HG03064 (cell line): Measurements from ENCODE around the gene ACKR4.
A peak's percentile ranks its signal among the peaks of the same experiment; 100 is the strongest.
"Not testable (repeated sequence)": the region's sequence is repeated elsewhere in the genome, so short reads cannot be mapped to it uniquely, and the experiment has no call there.

Experiments
- ATAC-seq: cut with Tn5 transposase; IDR thresholded peaks from one replicate; pipeline ENCODE4 v1.9.1; 2021; ENCODE audit warnings: low read depth; ENCODE audit not compliant: unreplicated experiment

ACKR4 gene

DNA sequence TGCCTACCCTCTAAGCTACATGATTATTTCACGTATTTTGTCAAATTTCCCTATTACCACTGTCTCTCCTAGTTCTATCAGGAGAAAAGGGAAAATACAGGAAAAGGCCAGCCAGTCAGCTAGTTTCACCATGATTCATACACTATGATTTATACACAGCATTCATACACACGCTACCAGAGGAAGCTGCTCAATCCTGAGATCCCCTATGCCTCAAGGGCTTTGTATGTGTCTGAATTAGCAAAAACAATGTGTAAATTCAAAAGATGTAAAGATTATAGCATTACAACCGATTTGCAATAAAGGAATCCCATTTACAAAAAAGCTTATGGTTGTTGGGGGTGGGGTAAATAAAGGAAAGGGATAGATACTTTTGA, 3.1 kb upstream of the ACKR4 start:
- ATAC-seq, result no peak

DNA sequence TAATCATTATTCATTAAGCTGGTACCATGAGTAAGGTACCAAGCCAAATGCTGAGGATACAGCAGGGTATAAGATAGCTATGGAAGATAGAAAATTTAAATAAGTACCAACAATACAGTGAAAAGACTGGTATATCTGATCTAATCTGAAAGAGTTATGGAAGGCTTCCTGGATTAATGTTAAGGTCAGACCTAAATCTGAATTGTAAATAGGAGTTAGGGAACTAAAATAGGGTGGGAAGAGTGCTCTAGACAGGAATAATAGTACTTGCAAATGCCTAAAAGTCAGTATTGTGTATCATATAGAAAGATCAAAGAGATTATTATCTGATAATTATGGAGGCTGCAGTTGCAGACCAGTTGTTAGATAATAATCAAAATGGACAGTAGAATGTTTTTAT, 2.6 kb upstream of the ACKR4 start:
- no peak for ATAC-seq

DNA sequence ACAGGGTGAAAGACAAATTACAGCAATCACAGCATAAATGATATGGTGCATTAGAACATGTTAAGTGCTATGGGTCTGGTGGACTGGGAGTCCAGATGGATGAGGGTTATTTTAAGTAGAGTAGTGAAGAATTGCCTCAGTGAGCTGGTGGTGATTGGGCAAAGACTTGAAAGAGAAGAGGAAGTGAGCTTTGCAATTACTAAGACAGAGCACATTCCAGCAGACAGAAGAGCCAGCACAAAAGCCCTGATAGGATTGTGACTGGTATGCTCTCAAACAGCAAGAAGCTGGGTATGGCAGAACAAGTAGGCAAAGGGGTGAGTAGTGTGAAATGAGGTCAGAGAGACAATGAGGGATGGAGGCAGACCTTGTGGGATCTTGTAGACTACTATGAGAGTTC, 2.1 kb upstream of the ACKR4 start:
- ATAC-seq, result no peak

DNA sequence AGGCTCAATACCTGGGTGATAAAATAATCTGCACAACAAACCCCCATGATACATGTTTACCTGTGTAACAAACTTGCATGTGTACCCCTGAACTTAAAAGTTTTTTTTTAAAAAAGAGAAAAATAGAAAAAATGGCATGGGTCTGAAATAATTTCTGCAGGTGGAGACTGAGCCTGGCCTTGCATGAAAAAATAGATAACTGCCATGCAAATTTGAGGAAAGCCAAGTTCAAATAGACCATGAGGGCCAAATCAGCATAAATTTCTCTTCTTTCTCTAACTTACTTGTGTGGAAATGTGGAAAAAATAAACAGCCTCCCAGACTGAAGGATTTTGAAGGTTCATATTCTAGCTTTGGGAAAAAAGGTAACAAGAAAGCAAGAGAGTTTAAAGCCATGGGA, 744 bp upstream of the ACKR4 start:
- ATAC-seq, result no peak

DNA sequence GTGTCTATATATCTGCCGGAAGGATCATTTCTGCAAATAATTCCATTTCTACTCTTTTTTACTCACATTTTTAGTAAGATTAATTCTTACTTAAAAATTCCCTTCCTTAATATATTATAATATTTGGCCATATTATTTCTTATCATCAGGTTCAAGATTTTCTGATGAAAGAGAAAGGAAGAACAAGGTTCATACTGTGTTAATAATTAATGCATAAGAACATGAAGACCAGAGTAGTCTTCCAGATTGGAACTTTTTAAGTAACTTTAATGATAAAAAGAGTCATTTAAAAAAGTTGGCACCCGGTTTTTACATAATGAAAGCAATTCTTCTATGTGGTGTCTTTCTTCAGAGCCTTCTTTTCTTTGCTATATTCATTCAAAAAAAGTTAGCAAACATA, 590 bp downstream of the ACKR4 start:
- ATAC-seq, result no peak

DNA sequence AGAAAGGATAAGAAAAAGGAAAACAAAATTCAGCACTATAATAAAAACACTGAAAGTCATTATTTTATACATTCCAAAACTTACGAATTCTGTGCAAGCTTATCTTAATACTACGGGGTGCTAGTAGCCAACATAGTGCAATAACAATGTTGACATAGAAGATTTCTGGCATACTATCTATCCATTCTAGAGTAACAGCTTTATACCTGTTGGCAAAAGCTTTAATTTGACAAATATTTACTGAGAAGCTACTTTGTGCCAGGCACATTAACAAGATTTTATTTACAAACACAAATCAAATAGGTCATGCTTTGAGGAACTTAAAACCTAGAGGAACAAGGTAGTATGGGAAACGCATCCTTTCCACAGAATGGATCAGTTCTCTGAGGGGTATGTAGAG, 1.1 kb downstream of the ACKR4 start:
- ATAC-seq, result no peak

DNA sequence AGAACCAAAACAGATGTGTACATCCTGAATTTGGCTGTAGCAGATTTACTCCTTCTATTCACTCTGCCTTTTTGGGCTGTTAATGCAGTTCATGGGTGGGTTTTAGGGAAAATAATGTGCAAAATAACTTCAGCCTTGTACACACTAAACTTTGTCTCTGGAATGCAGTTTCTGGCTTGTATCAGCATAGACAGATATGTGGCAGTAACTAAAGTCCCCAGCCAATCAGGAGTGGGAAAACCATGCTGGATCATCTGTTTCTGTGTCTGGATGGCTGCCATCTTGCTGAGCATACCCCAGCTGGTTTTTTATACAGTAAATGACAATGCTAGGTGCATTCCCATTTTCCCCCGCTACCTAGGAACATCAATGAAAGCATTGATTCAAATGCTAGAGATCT, 3.5 kb downstream of the ACKR4 start:
- not testable (repeated sequence) for ATAC-seq

DNA sequence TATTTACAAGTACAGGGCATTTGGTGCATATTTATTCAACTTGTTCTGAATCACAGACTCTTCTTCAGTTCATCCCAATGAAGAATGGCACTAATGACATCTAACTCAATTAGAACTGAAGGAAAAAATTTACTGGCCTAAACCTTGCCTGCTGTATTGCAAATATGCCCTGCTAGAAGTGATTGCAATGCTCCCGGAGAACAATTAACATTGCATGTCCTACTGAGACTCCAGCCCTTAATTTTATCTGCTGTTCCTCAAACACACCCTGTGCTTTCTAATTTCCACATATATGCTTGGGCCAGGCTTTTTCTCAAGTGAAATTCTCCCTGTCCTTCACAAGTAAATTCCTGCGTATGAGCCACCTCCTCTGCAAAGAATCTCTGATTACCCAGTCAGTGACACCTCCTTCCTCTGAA, 8.3 kb downstream of the ACKR4 start:
- ATAC-seq, result no peak

DNA sequence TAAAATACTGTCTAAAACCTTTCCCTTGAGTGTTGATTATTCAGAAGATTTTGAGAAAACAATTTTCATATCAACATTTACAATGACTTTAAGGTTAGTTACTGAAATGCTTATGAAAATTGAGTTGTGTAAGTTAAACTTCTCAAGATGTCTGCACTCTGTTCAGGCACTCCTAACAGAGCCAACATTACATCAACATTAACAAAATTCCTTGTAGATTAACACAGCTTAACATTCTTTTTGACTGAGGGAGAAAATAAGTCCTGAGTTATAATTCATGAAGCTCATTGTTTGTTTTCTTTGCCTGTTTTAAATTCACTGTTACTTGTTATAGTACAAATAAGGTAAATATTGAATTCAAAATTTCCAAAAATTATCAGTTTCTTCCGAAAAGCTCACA, 9.0 kb downstream of the ACKR4 start:
- no peak for ATAC-seq

DNA sequence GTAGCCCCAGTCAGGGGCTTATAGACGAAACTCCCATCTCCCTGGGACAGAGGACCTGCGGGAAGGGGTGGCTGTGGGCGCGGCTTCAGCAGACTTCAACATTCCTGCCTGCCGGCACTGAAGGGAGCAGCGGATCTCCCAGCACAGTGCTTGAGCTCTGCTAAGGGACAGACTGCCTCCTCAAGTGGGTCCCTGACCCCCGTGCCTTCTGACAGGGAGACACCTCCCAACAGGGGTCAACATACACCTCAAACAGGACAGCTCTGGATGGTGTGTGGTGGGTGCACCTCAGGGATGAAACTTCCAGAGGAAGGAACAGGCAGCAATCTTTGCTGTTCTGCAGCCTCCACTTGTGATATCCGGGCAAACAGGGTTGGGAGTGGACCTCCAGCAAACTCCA, 9.6 kb downstream of the ACKR4 start:
- ATAC-seq, result not testable (repeated sequence)

DNA sequence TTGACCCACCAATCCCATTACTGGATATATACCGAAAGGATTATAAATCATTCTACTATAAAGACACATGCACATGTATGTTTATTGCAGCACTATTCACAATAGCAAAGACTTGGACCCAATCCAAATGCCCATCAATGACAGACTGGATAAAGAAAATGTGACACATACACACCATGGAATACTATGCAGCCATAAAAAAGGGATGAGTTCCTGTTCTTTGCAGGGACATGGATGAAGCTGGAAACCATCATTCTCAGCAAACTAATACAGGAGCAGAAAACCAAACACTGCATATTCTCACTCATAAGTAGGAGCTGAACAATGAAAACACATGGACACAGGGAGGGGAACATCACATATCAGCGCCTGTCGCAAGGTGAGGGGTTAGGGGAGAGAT, 18.2 kb downstream of the ACKR4 start:
- ATAC-seq, result not testable (repeated sequence)

DNA sequence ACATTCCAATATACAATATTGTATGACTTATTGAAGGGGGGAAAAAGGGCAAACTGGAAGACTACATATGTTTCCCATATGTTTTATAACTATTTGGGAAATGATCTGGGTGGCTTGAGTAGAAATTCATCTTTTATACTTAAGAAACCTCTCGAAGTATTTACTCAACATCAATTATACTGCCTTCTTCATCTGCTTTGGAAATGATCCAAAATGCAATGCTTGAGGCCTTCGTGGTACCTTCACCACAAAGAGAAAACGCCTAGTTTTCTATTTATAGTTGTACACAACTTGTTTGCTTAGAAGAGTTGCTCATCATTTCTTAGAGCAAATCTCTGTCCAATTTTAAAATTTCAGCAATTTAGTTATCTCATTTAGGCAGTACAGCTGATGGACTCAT, 18.8 kb downstream of the ACKR4 start:
- ATAC-seq, result no peak

DNA sequence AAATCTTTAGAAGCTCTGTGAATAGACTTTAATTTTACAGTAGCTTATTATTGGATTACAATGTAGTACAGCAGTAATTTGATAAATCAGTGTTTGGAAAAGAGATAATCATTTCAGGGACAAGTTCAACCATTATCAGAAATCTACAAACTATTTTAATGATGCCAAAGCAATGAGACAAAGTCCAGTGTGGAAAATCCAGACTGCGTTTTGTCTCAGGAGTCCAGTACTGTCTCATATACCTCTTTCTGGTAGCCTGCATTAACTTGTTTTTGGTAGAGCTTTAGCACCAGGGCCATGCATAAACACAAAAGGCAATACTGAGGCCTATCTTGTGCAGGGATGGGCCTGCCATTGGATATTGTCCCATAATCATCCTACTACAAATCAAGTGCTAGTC, 19.7 kb downstream of the ACKR4 start:
- no peak for ATAC-seq

DNA sequence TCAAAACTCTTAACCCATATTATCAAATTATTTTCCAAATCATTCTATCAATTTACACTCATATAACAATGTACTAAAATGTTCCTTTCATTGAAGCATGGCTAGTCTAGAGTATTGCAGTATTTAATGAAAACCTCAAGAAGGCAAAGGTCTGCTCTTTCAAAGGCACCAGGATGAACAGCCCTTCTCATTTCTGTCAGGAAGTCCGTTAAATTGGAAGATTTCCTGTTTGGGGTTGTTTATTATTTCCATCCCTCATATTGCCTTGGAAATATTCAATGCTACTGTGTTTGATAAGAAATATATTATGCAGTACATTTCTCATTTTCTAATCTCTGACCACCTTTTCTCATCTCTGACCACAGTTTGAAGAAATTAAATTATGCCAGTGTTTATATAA, 25.1 kb downstream of the ACKR4 start:
- no peak for ATAC-seq

DNA sequence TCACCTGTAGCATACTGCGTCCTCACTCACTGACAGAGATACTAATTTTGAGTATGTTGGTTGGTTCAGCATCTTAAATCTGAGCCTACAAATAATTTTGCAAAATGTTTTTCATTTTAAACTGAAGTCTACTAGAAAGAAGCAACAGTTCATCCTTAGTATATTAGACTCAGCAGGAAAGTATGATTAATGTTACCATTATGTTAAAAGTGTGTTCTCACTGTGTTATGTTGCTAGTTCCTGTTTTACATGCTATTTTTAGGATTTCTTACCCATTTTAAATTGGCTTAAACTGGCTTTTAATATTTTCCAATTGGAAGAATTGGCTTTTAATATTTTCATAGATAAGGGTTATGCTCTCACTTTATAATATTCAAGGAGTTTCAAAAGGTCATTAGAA, 25.7 kb downstream of the ACKR4 start:
- ATAC-seq, result no peak

DNA sequence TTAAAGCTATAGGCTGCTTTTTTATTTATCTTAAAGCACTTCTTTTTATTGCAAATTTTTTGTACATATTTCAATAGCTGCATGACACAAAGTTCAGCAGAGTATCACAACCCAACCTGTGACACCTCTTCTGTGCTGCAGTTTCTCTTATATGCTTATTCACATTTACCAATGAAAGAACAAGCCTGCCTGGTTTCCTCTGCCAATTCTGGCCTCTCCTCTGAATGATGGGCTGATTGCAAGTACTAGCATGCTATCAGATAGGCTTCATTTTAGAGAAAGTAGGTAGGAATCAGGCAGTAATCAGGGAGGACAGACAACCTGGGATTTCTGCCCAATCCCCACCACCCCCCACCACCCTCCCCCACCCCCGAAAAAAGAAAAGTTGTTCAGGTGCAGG, 26.6 kb downstream of the ACKR4 start:
- no peak for ATAC-seq

DNA sequence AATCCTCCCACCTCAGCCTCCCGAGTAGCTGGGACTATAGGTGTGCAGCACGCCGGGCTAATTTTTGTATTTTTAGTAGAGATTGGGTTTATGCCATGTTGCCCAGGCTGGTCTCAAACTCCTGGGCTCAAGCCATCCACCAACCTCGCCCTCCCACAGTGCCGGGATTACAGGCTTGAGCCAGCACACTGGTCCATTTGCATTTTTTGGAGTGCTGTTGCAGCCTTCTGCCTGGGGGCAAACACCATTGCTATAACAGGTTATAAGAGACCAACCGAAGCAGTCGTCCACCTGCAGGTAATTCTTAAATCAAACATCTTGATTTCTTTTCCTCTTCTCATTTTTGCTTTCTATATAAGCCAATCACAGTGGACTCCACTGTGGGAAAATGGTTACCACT, 27.7 kb downstream of the ACKR4 start:
- ATAC-seq, result no peak

DNA sequence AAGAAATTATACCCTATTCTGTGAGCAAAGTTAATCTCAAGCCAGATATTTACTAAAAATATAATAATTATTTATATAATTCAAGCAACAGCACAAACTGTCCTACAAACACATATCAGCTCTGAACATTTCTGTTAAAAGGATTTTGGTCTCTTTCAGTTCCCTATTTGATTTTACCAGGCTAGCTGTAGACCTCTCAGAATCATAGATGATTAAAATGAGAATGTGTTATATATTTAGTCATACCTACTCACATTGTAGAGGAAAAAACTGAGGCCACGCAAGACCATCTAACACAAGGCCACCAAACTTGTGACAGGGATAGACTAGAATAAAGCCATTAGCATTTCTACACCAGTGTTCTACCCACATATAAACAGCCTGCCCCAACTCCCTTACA, 28.5 kb downstream of the ACKR4 start:
- peak; percentile 82 for ATAC-seq

DNA sequence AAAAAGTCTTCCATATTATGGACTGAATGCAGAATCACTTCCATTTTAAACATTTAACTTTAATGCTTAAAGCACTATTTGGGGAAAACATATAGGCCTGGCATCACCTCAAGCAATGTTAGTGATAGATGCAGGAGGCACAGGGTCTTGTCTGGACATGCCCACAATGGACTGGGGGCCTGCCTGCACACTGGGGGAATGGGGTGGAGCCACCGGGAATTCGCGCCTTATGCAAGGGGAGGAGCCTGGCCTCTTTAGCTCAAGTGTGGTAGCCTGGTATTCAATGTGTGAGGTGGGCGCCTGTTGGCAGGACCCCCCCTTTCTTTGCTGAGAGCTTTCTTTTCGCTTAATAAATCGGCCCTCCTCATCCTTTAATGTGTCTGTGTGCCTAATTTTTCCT, 29.9 kb downstream of the ACKR4 start:
- ATAC-seq, result no peak

DNA sequence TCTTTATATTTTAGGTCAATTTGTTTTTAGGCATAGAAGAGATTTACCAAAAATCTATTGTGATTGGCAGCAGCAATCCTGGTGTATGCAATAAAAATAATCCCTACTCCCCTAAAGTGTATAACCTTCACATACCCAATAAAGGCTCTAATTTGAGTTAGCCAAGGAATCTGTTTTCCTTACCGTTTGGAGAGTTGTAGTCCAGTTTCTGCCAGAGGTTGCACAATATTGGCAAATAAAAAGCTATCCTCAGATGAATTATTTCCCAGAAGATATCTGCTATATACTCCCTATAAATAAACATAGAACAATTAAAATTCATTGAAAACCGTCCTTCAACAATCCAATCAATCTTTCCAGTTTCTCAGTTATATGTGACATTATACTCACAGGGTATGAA, 31.1 kb downstream of the ACKR4 start:
- no peak for ATAC-seq

DNA sequence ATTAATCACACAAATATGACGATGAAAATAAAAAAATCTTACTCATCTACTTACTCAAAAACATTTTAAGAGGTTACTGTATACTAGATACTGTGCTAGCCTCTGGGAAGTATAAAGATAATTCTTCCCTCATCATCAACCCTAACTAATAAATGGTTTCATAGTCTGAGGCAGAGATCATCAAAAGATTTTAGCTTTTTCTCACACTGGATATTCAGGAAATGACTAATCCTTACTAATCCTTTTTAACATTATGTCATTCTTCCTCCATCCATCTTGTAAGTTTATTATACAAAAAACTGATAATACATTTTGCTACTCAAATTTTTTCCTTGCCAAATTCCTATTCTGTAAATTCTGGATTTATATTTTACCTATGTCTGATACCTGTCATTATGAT, 32.9 kb downstream of the ACKR4 start:
- no peak for ATAC-seq

DNA sequence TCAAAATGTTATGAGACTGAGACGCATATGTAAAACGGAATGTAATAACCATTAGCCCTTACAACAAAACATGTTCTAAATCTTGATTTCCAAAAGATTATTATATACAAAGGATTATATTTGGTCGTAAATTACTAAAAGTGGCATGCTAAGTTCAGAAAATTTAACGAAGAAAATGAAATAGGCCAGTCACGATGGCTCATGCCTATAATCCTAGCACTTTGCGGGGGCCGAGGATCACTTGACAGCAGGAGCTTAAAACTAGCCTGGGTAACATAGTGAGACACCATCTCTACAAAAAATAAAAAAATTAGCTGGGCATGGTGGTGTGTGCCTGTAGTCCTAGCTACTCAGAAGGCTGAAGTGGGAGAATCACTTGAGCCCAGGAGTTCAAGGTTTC, 33.5 kb downstream of the ACKR4 start:
- no peak for ATAC-seq

DNA sequence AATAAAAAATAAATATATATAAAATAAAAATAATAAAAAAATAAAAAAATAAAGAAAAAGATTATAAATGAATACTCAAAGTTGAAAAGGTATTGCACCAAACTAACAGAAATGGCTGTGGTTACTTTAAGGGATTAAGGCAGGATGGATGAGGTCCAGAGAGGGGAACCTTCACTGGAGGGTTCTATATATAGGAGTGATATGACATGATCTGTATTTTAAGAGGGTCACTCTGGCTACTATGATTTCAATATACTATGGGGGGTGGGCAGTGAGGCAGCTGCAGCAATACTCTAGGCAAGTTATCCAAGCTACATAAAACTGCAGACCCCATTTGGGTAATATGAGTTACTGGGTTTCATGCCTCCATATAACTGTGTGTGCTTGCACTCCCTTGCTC, 38.0 kb downstream of the ACKR4 start:
- no peak for ATAC-seq

DNA sequence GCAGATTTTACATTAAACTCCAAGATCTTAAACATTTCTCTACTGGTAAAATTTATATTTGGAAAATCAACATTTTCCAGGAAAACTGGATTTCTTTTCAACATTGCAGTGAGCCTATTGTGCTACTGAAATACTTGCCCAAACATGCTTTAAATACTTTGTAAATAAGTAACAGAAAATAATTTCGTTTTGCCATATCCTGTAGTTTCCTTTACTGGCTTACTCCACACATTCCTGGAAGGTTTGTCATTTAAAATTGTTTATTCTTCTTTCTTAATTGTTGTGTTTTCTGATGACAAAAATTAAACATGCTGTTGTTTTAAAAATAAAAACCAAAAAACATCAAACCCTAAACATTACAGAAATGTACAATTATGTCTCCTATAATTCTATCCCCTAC, 40.5 kb downstream of the ACKR4 start:
- ATAC-seq, result no peak
